Keratinocyte (primary cell): ENCODE measurements around the gene UBE2L5. TPM values are rescaled to one million over a fixed set of nuclear protein-coding genes. Genes with fewer than 3 reads are reported as not detected.

ENCODE experiments used
- DNase-seq: peaks from one replicate; pipeline ENCODE4 v3.0.0-alpha.2; 2011; ENCODE audit warnings: low read depth, missing footprints, low spot score
- FAIRE-seq: peaks from 2 replicates; lab custom pipeline; 2011; peaks lifted over from hg19 to GRCh38; lab: Jason Lieb, UNC
- H2AFZ ChIP-seq: 2 replicates; pipeline ENCODE4 v1.6.0; 2012; ENCODE audit warnings: low read length, control low read depth, inconsistent platforms; ENCODE audit not compliant: control insufficient read depth
- H3K27ac ChIP-seq: 2 replicates; pipeline ENCODE4 v1.5.1; 2011; ENCODE audit warnings: low read length; ENCODE audit not compliant: control insufficient read depth, insufficient read depth
- H3K27me3 ChIP-seq: 3 replicates; pipeline ENCODE4 v1.6.0; 2011; ENCODE audit warnings: low read length; ENCODE audit not compliant: control insufficient read depth, insufficient read depth; ENCODE audit errors: extremely low read depth
- H3K36me3 ChIP-seq, 2 experiments: 2 replicates in 1 of 2; 3 replicates in 1 of 2; pipeline ENCODE4 v1.5.1; 2011; ENCODE audit warnings: low read length in 2 of 2, mild to moderate bottlenecking in 1 of 2; ENCODE audit not compliant: control insufficient read depth in 2 of 2, insufficient read depth in 2 of 2; ENCODE audit errors: extremely low read depth in 1 of 2
- H3K4me1 ChIP-seq: 3 replicates; pipeline ENCODE4 v1.5.1; 2011; ENCODE audit warnings: low read length; ENCODE audit not compliant: control insufficient read depth, insufficient read depth; ENCODE audit errors: extremely low read depth
- H3K4me2 ChIP-seq: 3 replicates; pipeline ENCODE4 v1.6.0; 2011; ENCODE audit warnings: low read depth, low read length; ENCODE audit not compliant: control insufficient read depth, insufficient read depth; ENCODE audit errors: extremely low read depth
- H3K4me3 ChIP-seq, 3 experiments: fragments of 200-600 bp in 1 of 3; sonication (generic) in 1 of 3; 2 replicates in 2 of 3; 3 replicates in 1 of 3; pipeline ENCODE4 v1.5.1; 2011 to 2016; ENCODE audit warnings: low read length in 3 of 3, mild to moderate bottlenecking in 3 of 3, control low read depth in 2 of 3, inconsistent platforms in 1 of 3, low read depth in 1 of 3, mixed read lengths in 1 of 3, mixed run types in 1 of 3, moderate library complexity in 1 of 3; ENCODE audit not compliant: control insufficient read depth in 2 of 3, insufficient read depth in 2 of 3; ENCODE audit errors: extremely low read depth in 1 of 3
- H3K79me2 ChIP-seq: 2 replicates; pipeline ENCODE4 v1.6.0; 2012; ENCODE audit warnings: low read length; ENCODE audit not compliant: control insufficient read depth, insufficient read depth
- H3K9ac ChIP-seq: 3 replicates; pipeline ENCODE4 v1.6.0; 2011; ENCODE audit warnings: low read length; ENCODE audit not compliant: control insufficient read depth, insufficient read depth; ENCODE audit errors: extremely low read depth
- H3K9me1 ChIP-seq: 3 replicates; pipeline ENCODE4 v1.6.0; 2011; ENCODE audit warnings: low read length; ENCODE audit not compliant: control insufficient read depth, insufficient read depth; ENCODE audit errors: extremely low read depth
- H3K9me3 ChIP-seq: 2 replicates; pipeline ENCODE4 v1.5.1; 2012; ENCODE audit warnings: low read depth, low read length; ENCODE audit not compliant: control insufficient read depth
- H4K20me1 ChIP-seq: 3 replicates; pipeline ENCODE4 v1.6.0; 2011; ENCODE audit warnings: low read length; ENCODE audit not compliant: control insufficient read depth, insufficient read depth; ENCODE audit errors: extremely low read depth
- EZH2 ChIP-seq: IDR thresholded peaks from one replicate; pipeline ENCODE4 v1.6.1; 2012; ENCODE audit warnings: inconsistent platforms, mild to moderate bottlenecking, low read length, moderate library complexity
- dilution Hi-C: fragments of 300-500 bp; cut with MboI; formaldehyde crosslinking; loops from one replicate; pipeline ENCODE4 v1.7.0; 2020; ENCODE audit warnings: low sequenced_read_pairs; ENCODE audit not compliant: extremely low pct_ligation_motif_present
- polyA plus RNA-seq, 5 experiments: library from polyadenylated mRNA; depleted of rRNA in 3 of 5; stranded (reverse) in 3 of 5; stranded (forward) in 1 of 5; unstranded in 1 of 5; fragments of >200 nt; gene quantifications; 1 replicate in 1 of 5; 2 replicates in 3 of 5; 3 replicates in 1 of 5; pipeline versions ENCODE4 v1.2.1 to v1.2.3, GENCODE V29; 2011 to 2012; ENCODE audit warnings: missing spikeins in 2 of 5, low read depth in 1 of 5, low replicate concordance in 1 of 5
- TF ChIP-seq, protein P1 (sequence below), 3 experiments: IDR thresholded peaks in 1 of 3; conservative IDR thresholded peaks in 1 of 3; optimal IDR thresholded peaks in 1 of 3; 2 replicates in 2 of 3; 3 replicates in 1 of 3; pipeline versions ENCODE3 to v1.5.1; 2011; ENCODE audit warnings: low read length in 3 of 3, mild to moderate bottlenecking in 3 of 3, moderate library complexity in 2 of 3, control low read depth in 1 of 3, inconsistent platforms in 1 of 3; ENCODE audit not compliant: insufficient read depth in 2 of 3; ENCODE audit errors: extremely low read depth in 1 of 3

Gene UBE2L5
- polyA plus RNA-seq, 1 donor (not counting 4 experiments of a cell fraction or from before 2014, with no cell fraction given) = 0.38 TPM

DNA sequence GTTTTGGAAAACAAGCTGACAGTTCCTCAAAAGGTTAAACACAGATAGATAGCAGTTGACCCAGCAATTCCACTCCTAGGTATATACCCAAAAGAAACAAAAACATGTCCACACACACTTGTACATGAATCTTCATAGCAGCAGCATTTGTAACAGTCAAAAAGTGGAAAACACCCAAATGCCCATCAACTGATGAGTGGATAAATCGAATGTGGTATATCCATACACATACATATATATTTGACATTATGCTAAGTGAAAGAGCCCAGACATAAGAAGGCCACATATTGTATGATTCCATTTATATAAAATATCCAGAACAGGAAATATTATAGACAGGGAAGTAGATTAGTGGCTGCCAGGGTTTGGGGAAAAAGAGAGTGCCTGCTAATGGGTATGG is 51.4 kb downstream of the UBE2L5 start:
- H3K9me1 ChIP-seq = no peaks in the 10 kb centered on the region
- no peak overlapping the region for H3K4me3 ChIP-seq
- no peaks in the 10 kb centered on the region for H3K27me3 ChIP-seq
- H3K9ac ChIP-seq = no peak overlapping the region
- no peaks in the 10 kb centered on the region for H4K20me1 ChIP-seq
- FAIRE-seq (no peak), DNase-seq (no peak)
- dilution Hi-C loops = no loop called here
- H3K4me2 ChIP-seq = no peak overlapping the region
- H2AFZ ChIP-seq = no peak overlapping the region
- no peaks in the 10 kb centered on the region for H3K79me2 ChIP-seq
- H3K36me3 ChIP-seq = no peaks in the 10 kb centered on the region
- no peak overlapping the region for H3K27ac ChIP-seq
- no peaks in the 10 kb centered on the region for H3K4me1 ChIP-seq
- TF ChIP-seq, protein P1, sequence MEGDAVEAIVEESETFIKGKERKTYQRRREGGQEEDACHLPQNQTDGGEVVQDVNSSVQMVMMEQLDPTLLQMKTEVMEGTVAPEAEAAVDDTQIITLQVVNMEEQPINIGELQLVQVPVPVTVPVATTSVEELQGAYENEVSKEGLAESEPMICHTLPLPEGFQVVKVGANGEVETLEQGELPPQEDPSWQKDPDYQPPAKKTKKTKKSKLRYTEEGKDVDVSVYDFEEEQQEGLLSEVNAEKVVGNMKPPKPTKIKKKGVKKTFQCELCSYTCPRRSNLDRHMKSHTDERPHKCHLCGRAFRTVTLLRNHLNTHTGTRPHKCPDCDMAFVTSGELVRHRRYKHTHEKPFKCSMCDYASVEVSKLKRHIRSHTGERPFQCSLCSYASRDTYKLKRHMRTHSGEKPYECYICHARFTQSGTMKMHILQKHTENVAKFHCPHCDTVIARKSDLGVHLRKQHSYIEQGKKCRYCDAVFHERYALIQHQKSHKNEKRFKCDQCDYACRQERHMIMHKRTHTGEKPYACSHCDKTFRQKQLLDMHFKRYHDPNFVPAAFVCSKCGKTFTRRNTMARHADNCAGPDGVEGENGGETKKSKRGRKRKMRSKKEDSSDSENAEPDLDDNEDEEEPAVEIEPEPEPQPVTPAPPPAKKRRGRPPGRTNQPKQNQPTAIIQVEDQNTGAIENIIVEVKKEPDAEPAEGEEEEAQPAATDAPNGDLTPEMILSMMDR (optimal IDR thresholded peaks at IDR 0.05 in 1 of 3, IDR thresholded peaks at IDR 0.05 in 1 of 3, conservative IDR thresholded peaks at IDR 0.05 in 1 of 3; ENCODE audit: extremely low read depth in 1 of 3, insufficient read depth in 2 of 3, low read length in 3 of 3) = no peak
- no peak for TF ChIP-seq EZH2
- H3K9me3 ChIP-seq = no peaks in the 10 kb centered on the region

DNA sequence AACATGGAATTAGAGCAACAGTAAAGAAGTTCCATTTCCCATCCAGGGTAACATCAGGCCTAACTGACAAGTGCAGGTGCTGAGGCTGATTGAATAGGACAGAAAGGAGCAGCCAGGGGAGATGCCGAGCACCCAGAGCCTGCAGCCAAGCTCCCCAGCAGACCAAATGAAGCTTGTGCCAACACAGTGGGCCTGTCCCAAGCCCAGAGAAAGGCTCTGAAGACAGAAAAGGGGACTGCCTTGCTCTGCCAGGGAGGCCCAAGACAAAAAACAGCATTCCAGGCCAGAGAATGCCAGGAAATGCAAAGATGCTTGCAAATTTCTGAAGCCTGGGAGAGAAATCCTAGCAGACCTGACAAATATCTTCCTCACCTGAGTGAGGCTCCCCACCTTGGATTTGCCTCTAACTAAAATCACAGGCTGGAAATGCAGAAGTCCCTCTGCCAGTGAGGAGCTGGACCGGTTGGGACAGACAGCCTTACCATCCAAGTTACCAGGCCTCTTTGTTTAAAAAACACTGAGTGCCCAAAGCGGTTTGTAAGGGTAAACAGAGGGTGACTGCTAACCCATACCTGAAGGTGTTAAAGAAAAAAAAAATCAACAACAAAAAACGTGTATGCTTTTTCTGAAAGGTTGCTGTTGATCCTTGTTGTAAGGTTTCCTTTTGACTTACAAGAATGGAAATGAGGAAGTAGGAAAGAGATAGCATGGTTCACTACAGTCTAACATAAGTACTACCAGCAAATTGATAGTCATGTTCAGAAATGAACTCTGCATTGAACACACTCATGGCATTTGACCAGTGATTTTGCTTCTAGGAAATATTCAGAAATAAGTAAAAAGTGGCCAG is 55.3 kb downstream of the UBE2L5 start:
- no peak for TF ChIP-seq EZH2
- TF ChIP-seq, protein P1 (optimal IDR thresholded peaks at IDR 0.05 in 1 of 3, IDR thresholded peaks at IDR 0.05 in 1 of 3, conservative IDR thresholded peaks at IDR 0.05 in 1 of 3; ENCODE audit: extremely low read depth in 1 of 3, insufficient read depth in 2 of 3, low read length in 3 of 3) = no peak
- Histone ChIP-seq H3K36me3 (no peaks in the 10 kb centered on the region), H3K9ac (no peak overlapping the region), H4K20me1 (no peaks in the 10 kb centered on the region), H3K4me2 (no peak overlapping the region), H3K4me1 (peaks cover 11% of the 10 kb centered on the region), H3K9me3 (no peaks in the 10 kb centered on the region), H2AFZ (no peak overlapping the region), H3K27me3 (no peaks in the 10 kb centered on the region), H3K79me2 (no peaks in the 10 kb centered on the region), H3K9me1 (no peaks in the 10 kb centered on the region), H3K4me3 (no peak overlapping the region), H3K27ac (no peak overlapping the region)
- dilution Hi-C loops = no loop called here
- no peak for FAIRE-seq
- no peak for DNase-seq

Other genes starting within 250 kb of the UBE2L5 start
- 6.1 to 10.1 TPM (median 8.1 TPM) in 3 replicates for gene KATNAL1, start 114.9 kb upstream of the UBE2L5 start, polyA plus RNA-seq
- gene HMGB1, start 43.4 kb downstream of the UBE2L5 start, polyA plus RNA-seq = 63.8 to 221 TPM (median 156 TPM) in 3 replicates
- 7.5 to 12.3 TPM (median 10.3 TPM) in 3 replicates for gene USPL1, start 195.4 kb downstream of the UBE2L5 start, polyA plus RNA-seq